ENCODE measurements around the gene RERE.

Gene RERE

GRCh38 chr1:8858888-8859706 lies 41.7 kb upstream of the RERE start:
- WGBS (ENCODE audit: extremely low coverage, insufficient coverage, insufficient read length) = no CpG with 5 or more reads among the region's 12 CpGs
- peak; percentile 43 to 79 for DNase-seq
- no peak overlapping the region for H3K4me2 ChIP-seq (ENCODE audit: low read length)
- peaks cover 5% of the 10 kb centered on the region for H3K79me1 ChIP-seq (ENCODE audit: low read length)
- peak overlapping the region; percentile 29 for H3K27ac ChIP-seq (ENCODE audit: low read depth, low read length)
- no peak overlapping the region for H3K4ac ChIP-seq (ENCODE audit: low read depth, low read length)
- no peak overlapping the region for H3K4me3 ChIP-seq (ENCODE audit: low read depth, low read length)
- no peak overlapping the region for H2AK5ac ChIP-seq (ENCODE audit: low read length)
- no peak overlapping the region for H4K91ac ChIP-seq (ENCODE audit: low read depth, low read length)
- no peak overlapping the region for H2BK120ac ChIP-seq (ENCODE audit: insufficient read depth, low read length, poor library complexity)
- no peaks in the 10 kb centered on the region for H3K9me3 ChIP-seq (ENCODE audit: insufficient read depth, low read depth, low read length)
- H3K18ac ChIP-seq (ENCODE audit: low read length) = peak overlapping the region; percentile 77
- peak overlapping the region; percentile 72 for H2BK12ac ChIP-seq (ENCODE audit: low read length)
- no peak overlapping the region for H4K12ac ChIP-seq (ENCODE audit: low read depth, low read length)
- no peak overlapping the region for H3K9ac ChIP-seq (ENCODE audit: low read length)
- peaks cover 1% of the 10 kb centered on the region for H3K79me2 ChIP-seq (ENCODE audit: control insufficient read depth, insufficient read depth, low read length, poor library complexity)
- H3K4me1 ChIP-seq (ENCODE audit: control insufficient read depth in 1 of 2, insufficient read depth in 2 of 2, low read length in 2 of 2) = peaks cover 13 to 15% of the 10 kb centered on the region in 2 experiments
- peak overlapping the region; percentile 6 for H2BK5ac ChIP-seq (ENCODE audit: low read depth, low read length, poor library complexity)
- H3K36me3 ChIP-seq (ENCODE audit: control insufficient read depth in 1 of 2, insufficient read depth in 2 of 2, low read length in 2 of 2) = peaks cover 54 to 57% of the 10 kb centered on the region in 2 experiments
- no peak overlapping the region for H3K23ac ChIP-seq (ENCODE audit: low read length)
- H3K14ac ChIP-seq (ENCODE audit: low read length) = no peak overlapping the region
- H3K27me3 ChIP-seq (ENCODE audit: insufficient read depth, low read length) = no peaks in the 10 kb centered on the region
- H2AFZ ChIP-seq (ENCODE audit: insufficient read depth, low read length, poor library complexity) = no peak overlapping the region
- no peak overlapping the region for H4K8ac ChIP-seq (ENCODE audit: low read depth, low read length)

GRCh38 chr1:8858112-8858668 lies 40.8 kb upstream of the RERE start:
- H3K27me3 ChIP-seq (ENCODE audit: insufficient read depth, low read length) = no peaks in the 10 kb centered on the region

DNA sequence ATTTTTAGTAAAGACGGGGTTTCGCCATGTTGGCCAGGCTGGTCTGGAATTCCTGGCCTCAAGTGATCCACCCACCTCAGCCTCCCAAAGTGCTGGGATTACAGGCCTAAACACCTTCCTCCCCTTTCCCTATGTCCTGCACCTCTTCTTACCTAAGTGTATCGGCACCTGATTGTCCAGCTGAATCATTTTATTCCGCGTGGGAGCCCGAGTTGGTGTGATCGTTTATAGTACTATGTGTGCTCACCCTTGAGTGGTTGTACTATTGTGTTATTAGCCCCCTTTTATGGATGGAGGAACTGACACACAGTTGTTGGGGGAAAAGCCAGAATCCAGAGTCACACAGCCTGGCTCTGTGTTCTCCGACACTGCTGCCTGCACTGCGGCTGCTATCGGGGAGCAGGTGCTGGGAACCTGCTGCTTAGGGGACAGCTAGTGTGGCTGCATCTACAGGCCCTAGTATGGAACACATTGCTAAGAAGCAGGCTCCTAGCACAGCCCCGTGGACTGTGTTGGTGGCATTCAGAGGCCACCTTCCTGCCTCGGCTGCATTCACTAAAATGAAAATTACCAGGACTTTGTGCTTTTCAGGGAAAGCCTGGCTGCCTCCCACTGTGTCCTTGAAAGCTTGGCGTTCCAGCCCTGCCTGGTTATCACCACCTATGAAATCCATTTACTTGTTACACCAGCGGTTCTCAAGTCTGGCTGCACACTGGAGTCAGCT lies 39.4 kb upstream of the RERE start:
- no CpG with 5 or more reads among the region's 14 CpGs for WGBS (ENCODE audit: extremely low coverage, insufficient coverage, insufficient read length)
- H2BK5ac ChIP-seq (ENCODE audit: low read depth, low read length, poor library complexity) = peak overlapping the region; percentile 43

More at GRCh38 chr1:8858112-8858668, 40.8 kb upstream of the RERE start:
- Histone ChIP-seq H3K4me1 (ENCODE audit: control insufficient read depth in 1 of 2, insufficient read depth in 2 of 2, low read length in 2 of 2) (peaks cover 13 to 15% of the 10 kb centered on the region in 2 experiments), H4K12ac (ENCODE audit: low read depth, low read length) (no peak overlapping the region), H3K27ac (ENCODE audit: low read depth, low read length) (peak overlapping the region; percentile 70), H3K4me3 (ENCODE audit: low read depth, low read length) (no peak overlapping the region), H3K9me3 (ENCODE audit: insufficient read depth, low read depth, low read length) (no peaks in the 10 kb centered on the region), H3K18ac (ENCODE audit: low read length) (no peak overlapping the region), H4K8ac (ENCODE audit: low read depth, low read length) (no peak overlapping the region), H2BK120ac (ENCODE audit: insufficient read depth, low read length, poor library complexity) (no peak overlapping the region), H3K14ac (ENCODE audit: low read length) (no peak overlapping the region), H3K79me2 (ENCODE audit: control insufficient read depth, insufficient read depth, low read length, poor library complexity) (peaks cover 1% of the 10 kb centered on the region), H2BK12ac (ENCODE audit: low read length) (no peak overlapping the region), H3K4ac (ENCODE audit: low read depth, low read length) (no peak overlapping the region), H2BK5ac (ENCODE audit: low read depth, low read length, poor library complexity) (no peak overlapping the region), H4K91ac (ENCODE audit: low read depth, low read length) (no peak overlapping the region), H3K23ac (ENCODE audit: low read length) (no peak overlapping the region), H2AFZ (ENCODE audit: insufficient read depth, low read length, poor library complexity) (no peak overlapping the region), H3K36me3 (ENCODE audit: control insufficient read depth in 1 of 2, insufficient read depth in 2 of 2, low read length in 2 of 2) (peaks cover 45 to 48% of the 10 kb centered on the region in 2 experiments), H2AK5ac (ENCODE audit: low read length) (no peak overlapping the region), H3K4me2 (ENCODE audit: low read length) (no peak overlapping the region), H3K79me1 (ENCODE audit: low read length) (peaks cover 5% of the 10 kb centered on the region), H3K9ac (ENCODE audit: low read length) (no peak overlapping the region)
- DNase-seq = peak in 1 of 2 donors; percentile 22
- WGBS (ENCODE audit: extremely low coverage, insufficient coverage, insufficient read length) = no CpG with 5 or more reads among the region's 2 CpGs

GRCh38 chr1:8854240-8854639 lies 36.8 kb upstream of the RERE start:
- no peak overlapping the region for H4K8ac ChIP-seq (ENCODE audit: low read depth, low read length)
- no CpG with 5 or more reads among the region's 7 CpGs for whole genome bisulfite sequencing (ENCODE audit: extremely low coverage, insufficient coverage, insufficient read length)
- no peak overlapping the region for H3K4ac ChIP-seq (ENCODE audit: low read depth, low read length)

More for the DNA sequence above, 39.4 kb upstream of the RERE start:
- no peak overlapping the region for H4K12ac ChIP-seq (ENCODE audit: low read depth, low read length)
- H2AK5ac ChIP-seq (ENCODE audit: low read length) = peak overlapping the region; percentile 21
- no peak overlapping the region for H3K18ac ChIP-seq (ENCODE audit: low read length)
- no peak overlapping the region for H3K4ac ChIP-seq (ENCODE audit: low read depth, low read length)
- no peaks in the 10 kb centered on the region for H3K27me3 ChIP-seq (ENCODE audit: insufficient read depth, low read length)
- no peak overlapping the region for H3K23ac ChIP-seq (ENCODE audit: low read length)
- no peak overlapping the region for H4K91ac ChIP-seq (ENCODE audit: low read depth, low read length)
- peaks cover 13 to 15% of the 10 kb centered on the region in 2 experiments for H3K4me1 ChIP-seq (ENCODE audit: control insufficient read depth in 1 of 2, insufficient read depth in 2 of 2, low read length in 2 of 2)
- H4K8ac ChIP-seq (ENCODE audit: low read depth, low read length) = no peak overlapping the region
- no peak overlapping the region for H3K4me2 ChIP-seq (ENCODE audit: low read length)
- H3K36me3 ChIP-seq (ENCODE audit: control insufficient read depth in 1 of 2, insufficient read depth in 2 of 2, low read length in 2 of 2) = peaks cover 32 to 35% of the 10 kb centered on the region in 2 experiments
- H3K27ac ChIP-seq (ENCODE audit: low read depth, low read length) = peak overlapping the region; percentile 83
- H3K79me1 ChIP-seq (ENCODE audit: low read length) = peaks cover 5% of the 10 kb centered on the region
- H2BK12ac ChIP-seq (ENCODE audit: low read length) = peak overlapping the region; percentile 63
- H2AFZ ChIP-seq (ENCODE audit: insufficient read depth, low read length, poor library complexity) = no peak overlapping the region
- no peak overlapping the region for H3K4me3 ChIP-seq (ENCODE audit: low read depth, low read length)
- peaks cover 1% of the 10 kb centered on the region for H3K79me2 ChIP-seq (ENCODE audit: control insufficient read depth, insufficient read depth, low read length, poor library complexity)
- peaks cover 1% of the 10 kb centered on the region for H3K9me3 ChIP-seq (ENCODE audit: insufficient read depth, low read depth, low read length)
- no peak overlapping the region for H3K14ac ChIP-seq (ENCODE audit: low read length)
- DNase-seq = no peak
- no peak overlapping the region for H2BK120ac ChIP-seq (ENCODE audit: insufficient read depth, low read length, poor library complexity)
- no peak overlapping the region for H3K9ac ChIP-seq (ENCODE audit: low read length)

More at GRCh38 chr1:8854240-8854639, 36.8 kb upstream of the RERE start:
- no peak overlapping the region for H2BK12ac ChIP-seq (ENCODE audit: low read length)
- H3K27ac ChIP-seq (ENCODE audit: low read depth, low read length) = no peak overlapping the region
- H3K18ac ChIP-seq (ENCODE audit: low read length) = no peak overlapping the region
- H2AK5ac ChIP-seq (ENCODE audit: low read length) = no peak overlapping the region
- no peak overlapping the region for H3K4me3 ChIP-seq (ENCODE audit: low read depth, low read length)
- no peak for DNase-seq
- H3K14ac ChIP-seq (ENCODE audit: low read length) = no peak overlapping the region
- no peaks in the 10 kb centered on the region for H3K27me3 ChIP-seq (ENCODE audit: insufficient read depth, low read length)
- no peak overlapping the region for H2BK5ac ChIP-seq (ENCODE audit: low read depth, low read length, poor library complexity)
- H2BK120ac ChIP-seq (ENCODE audit: insufficient read depth, low read length, poor library complexity) = no peak overlapping the region
- peaks cover 12% of the 10 kb centered on the region in 2 experiments for H3K36me3 ChIP-seq (ENCODE audit: control insufficient read depth in 1 of 2, insufficient read depth in 2 of 2, low read length in 2 of 2)
- H3K4me1 ChIP-seq (ENCODE audit: control insufficient read depth in 1 of 2, insufficient read depth in 2 of 2, low read length in 2 of 2) = peaks cover 11 to 14% of the 10 kb centered on the region in 2 experiments
- H4K91ac ChIP-seq (ENCODE audit: low read depth, low read length) = no peak overlapping the region
- no peak overlapping the region for H2AFZ ChIP-seq (ENCODE audit: insufficient read depth, low read length, poor library complexity)
- no peak overlapping the region for H4K12ac ChIP-seq (ENCODE audit: low read depth, low read length)
- no peak overlapping the region for H3K4me2 ChIP-seq (ENCODE audit: low read length)
- no peak overlapping the region for H3K9ac ChIP-seq (ENCODE audit: low read length)
- peaks cover 5% of the 10 kb centered on the region for H3K79me1 ChIP-seq (ENCODE audit: low read length)
- peaks cover 1% of the 10 kb centered on the region for H3K9me3 ChIP-seq (ENCODE audit: insufficient read depth, low read depth, low read length)
- peaks cover 1% of the 10 kb centered on the region for H3K79me2 ChIP-seq (ENCODE audit: control insufficient read depth, insufficient read depth, low read length, poor library complexity)
- no peak overlapping the region for H3K23ac ChIP-seq (ENCODE audit: low read length)
